B cell (primary cell): Measurements from ENCODE around the gene CCDC192. TPM values are rescaled to one million over a fixed set of nuclear protein-coding genes. Genes with fewer than 3 reads are reported as not detected.

Experiments used
- ATAC-seq: fragments of 200-7000 bp; cut with Tn5 transposase; one replicate; pipeline ENCODE4 v1.10.0; 2021; ENCODE audit warnings: low read depth, mild to moderate bottlenecking, moderate number of reproducible peaks, moderate library complexity
- CTCF ChIA-PET: fragments of 350-600 bp; sonication (Branson Sonifier 250); formaldehyde crosslinking; loops from one replicate; lab custom pipeline; 2021; ENCODE audit warnings: antibody characterized with exemption, inconsistent platforms; lab: Charles Lee
- POLR2A ChIA-PET: fragments of 350-600 bp; sonication (Branson Sonifier 250); formaldehyde crosslinking; loops from one replicate; lab custom pipeline; 2021; ENCODE audit warnings: antibody characterized with exemption; lab: Charles Lee
- DNase-seq: peaks from one replicate; pipeline ENCODE4 v3.0.0; 2013
- H2AFZ ChIP-seq: 2 replicates; pipeline ENCODE4 v1.6.1; 2012; ENCODE audit warnings: mild to moderate bottlenecking, low read depth, low read length; ENCODE audit not compliant: insufficient read depth, poor library complexity, severe bottlenecking
- H3K27ac ChIP-seq, 2 donors: 1 replicate in 1 of 2; 2 replicates in 1 of 2; pipeline ENCODE4 v1.5.1; 2012 to 2013; ENCODE audit warnings: low read length in 2 of 2, mild to moderate bottlenecking in 2 of 2, moderate library complexity in 1 of 2
- H3K27me3 ChIP-seq, 4 experiments: fragments of 200-600 bp in 1 of 4; sonication (generic) in 1 of 4; replicated peaks in 1 of 4; 1 replicate in 2 of 4; 2 replicates in 2 of 4; pipeline versions ENCODE4 v1.6.1 to v1.7.0; 2013 to 2016; ENCODE audit warnings: low read length in 3 of 4, mild to moderate bottlenecking in 2 of 4, mixed read lengths in 1 of 4, moderate library complexity in 1 of 4; ENCODE audit not compliant: insufficient read depth in 4 of 4, control insufficient read depth in 3 of 4; ENCODE audit errors: control extremely low read depth in 1 of 4
- H3K36me3 ChIP-seq, 2 experiments: replicated peaks in 1 of 2; 1 replicate in 1 of 2; 2 replicates in 1 of 2; pipeline versions ENCODE4 v1.6.1 to v1.7.1; 2013; ENCODE audit warnings: low read length in 1 of 2; ENCODE audit not compliant: insufficient read depth in 2 of 2, control insufficient read depth in 1 of 2; ENCODE audit errors: control extremely low read depth in 1 of 2, extremely low read depth in 1 of 2
- H3K4me1 ChIP-seq, 2 donors: fragments of 200-600 bp in 1 of 2; sonication (generic) in 1 of 2; 1 replicate in 1 of 2; 2 replicates in 1 of 2; pipeline versions ENCODE4 v1.5.1 to v1.6.1; 2013 to 2017; ENCODE audit warnings: low read length in 2 of 2; ENCODE audit not compliant: control insufficient read depth in 2 of 2, insufficient read depth in 2 of 2
- H3K4me2 ChIP-seq: replicated peaks from 2 replicates; pipeline ENCODE3; 2012; ENCODE audit warnings: mild to moderate bottlenecking, low read depth, low read length; ENCODE audit not compliant: poor library complexity, severe bottlenecking
- H3K4me3 ChIP-seq, 5 experiments: fragments of 200-600 bp in 1 of 5; sonication (generic) in 1 of 5; 1 replicate in 3 of 5; 2 replicates in 2 of 5; pipeline versions ENCODE4 v1.5.1 to v1.7.0; 2011 to 2016; ENCODE audit warnings: low read length in 4 of 5, mild to moderate bottlenecking in 4 of 5, low read depth in 2 of 5, control low read depth in 1 of 5, moderate library complexity in 1 of 5; ENCODE audit not compliant: insufficient read depth in 1 of 5; ENCODE audit errors: control extremely low read depth in 1 of 5, extremely low read depth in 1 of 5
- H3K79me2 ChIP-seq: fragments of 200-600 bp; sonication (generic); one replicate; pipeline ENCODE4 v1.6.0; 2016; ENCODE audit warnings: low read length; ENCODE audit not compliant: control insufficient read depth, insufficient read depth
- H3K9ac ChIP-seq: fragments of 200-600 bp; sonication (generic); 2 replicates; pipeline ENCODE4 v1.6.1; 2017; ENCODE audit warnings: mild to moderate bottlenecking, low read length, moderate library complexity
- H3K9me3 ChIP-seq, 3 donors: one replicate each; pipeline versions ENCODE4 v1.6.1 to v1.7.1; 2013; ENCODE audit warnings: low read length in 2 of 3; ENCODE audit not compliant: control insufficient read depth in 2 of 3, insufficient read depth in 1 of 3; ENCODE audit errors: control extremely low read depth in 1 of 3
- H4K20me1 ChIP-seq: 2 replicates; pipeline ENCODE4 v1.6.0; 2012; ENCODE audit warnings: mild to moderate bottlenecking, low read length; ENCODE audit not compliant: insufficient read depth, control insufficient read depth, poor library complexity, severe bottlenecking
- H3K27ac Mint-ChIP-seq: one replicate; pipeline ENCODE4 v1.8.0; 2021; ENCODE audit warnings: mixed read lengths
- H3K27me3 Mint-ChIP-seq: one replicate; pipeline ENCODE4 v1.8.0; 2021; ENCODE audit warnings: mixed read lengths
- H3K4me1 Mint-ChIP-seq: one replicate; pipeline ENCODE4 v1.8.0; 2021; ENCODE audit warnings: mixed read lengths
- H3K4me3 Mint-ChIP-seq: one replicate; pipeline ENCODE4 v1.8.0; 2021; ENCODE audit warnings: mixed read lengths
- H3K9me3 Mint-ChIP-seq: one replicate; pipeline ENCODE4 v1.8.0; 2022; ENCODE audit warnings: mixed read lengths; ENCODE audit not compliant: insufficient read depth
- CTCF ChIP-seq: fragments of 200-600 bp; IDR thresholded peaks from one replicate; pipeline ENCODE4 v1.8.0; 2022; ENCODE audit warnings: antibody characterized with exemption, mild to moderate bottlenecking
- EZH2 ChIP-seq: IDR thresholded peaks from 2 replicates; pipeline ENCODE4 v1.6.1; 2012; ENCODE audit warnings: borderline replicate concordance, low read depth, mild to moderate bottlenecking, moderate library complexity, low read length; ENCODE audit not compliant: insufficient read depth, poor library complexity, severe bottlenecking
- whole genome bisulfite sequencing: methylation state at CpG from one replicate; pipeline ENCODE4 v1.1.5; 2013; ENCODE audit warnings: missing lambda C conversion rate; ENCODE audit not compliant: insufficient coverage; 5-methylcytosine and 5-hydroxymethylcytosine counted together
- intact Hi-C: fragments of 100-400 bp; cut with micrococcal nuclease; formaldehyde crosslinking; loops from one replicate; pipeline ENCODE4 v1.10.0; 2022
- polyA plus RNA-seq: library from polyadenylated mRNA; depleted of rRNA; stranded (reverse); fragments of >200 nt; gene quantifications from 2 replicates; pipeline ENCODE4 v1.2.3, GENCODE V29; 2012
- total RNA-seq, 2 donors: library from RNA; stranded (reverse); fragments of 120-200 nt in 1 of 2; gene quantifications; 1 replicate in 1 of 2; 2 replicates in 1 of 2; pipeline versions ENCODE4 v1.2.3 to v1.2.4, GENCODE V29; 2013 to 2022

The CCDC192 gene
- total and polyA plus RNA-seq, 2 donors (not counting 1 experiment from before 2014, with no cell fraction given) = not detected

- H3K4me1 Mint-ChIP-seq = no peaks in the 10 kb centered on the region
- no peak overlapping the region for H3K4me3 ChIP-seq
- no peak overlapping the region for H3K27ac ChIP-seq
- ChIA-PET CTCF (no interaction called here), POLR2A (no interaction called here)
- TF ChIP-seq EZH2 = no peak
- TF ChIP-seq CTCF = no peak
- H3K4me3 Mint-ChIP-seq = no peak overlapping the region
- no peaks in the 10 kb centered on the region for H4K20me1 ChIP-seq
- no peak overlapping the region for H2AFZ ChIP-seq
- H3K27me3 ChIP-seq = no peaks in the 10 kb centered on the region
- no peaks in the 10 kb centered on the region for H3K79me2 ChIP-seq
- peaks cover 0 to 3% (median 0%) of the 10 kb centered on the region in 3 donors for H3K9me3 ChIP-seq
- H3K9me3 Mint-ChIP-seq = peaks cover 2% of the 10 kb centered on the region
- DNase-seq (no peak), ATAC-seq (no peak)
- no peak overlapping the region for H3K9ac ChIP-seq
- H3K27ac Mint-ChIP-seq = no peak overlapping the region
- intact Hi-C loops = no loop called here
- no peak overlapping the region for H3K4me2 ChIP-seq
- no peaks in the 10 kb centered on the region for H3K27me3 Mint-ChIP-seq
- H3K4me1 ChIP-seq = no peaks in the 10 kb centered on the region
- no peaks in the 10 kb centered on the region for H3K36me3 ChIP-seq
Measured at GRCh38 chr5:127686424-127686823, 16.8 kb upstream of the CCDC192 start.

DNA sequence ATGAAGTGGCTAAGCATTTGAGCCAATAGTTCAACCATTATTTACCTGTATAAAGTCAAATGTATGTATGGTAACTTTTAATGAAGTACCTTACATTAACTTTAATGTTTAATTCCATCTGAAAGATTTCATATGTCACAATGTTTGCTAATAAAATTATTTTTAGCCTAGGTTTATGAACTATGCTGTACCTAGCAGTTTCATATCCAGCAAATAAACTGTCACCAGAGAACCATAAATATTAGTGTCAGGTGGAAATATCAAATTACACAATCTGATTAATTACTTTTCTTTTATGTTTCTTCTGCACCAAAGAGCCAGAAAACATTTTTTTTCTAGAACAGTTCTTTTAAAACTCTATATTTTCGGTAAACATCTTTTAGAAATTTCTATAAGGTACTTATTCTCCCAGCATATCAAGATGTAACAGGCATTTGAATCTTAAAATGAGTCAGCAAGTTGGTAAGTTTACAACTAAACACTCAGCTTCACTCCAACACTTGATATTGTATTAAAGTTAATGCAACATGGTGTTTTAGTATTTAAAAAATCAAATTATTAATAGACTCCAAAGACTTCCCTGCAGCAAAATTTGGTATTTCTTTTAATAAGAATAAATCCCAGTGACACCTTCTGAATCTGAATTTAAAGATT lies 8.5 kb upstream of the CCDC192 start:
- Histone ChIP-seq H3K27ac (no peak overlapping the region), H3K79me2 (no peaks in the 10 kb centered on the region), H4K20me1 (no peaks in the 10 kb centered on the region), H3K4me2 (no peak overlapping the region), H3K9ac (no peak overlapping the region), H3K27me3 (no peaks in the 10 kb centered on the region), H3K9me3 (peaks cover 0 to 3% (median 0%) of the 10 kb centered on the region in 3 donors), H3K4me3 (no peak overlapping the region), H3K4me1 (no peaks in the 10 kb centered on the region), H2AFZ (no peak overlapping the region), H3K36me3 (no peaks in the 10 kb centered on the region)
- no CpG with 5 or more reads among the region's 1 CpG for WGBS
- no peak for ATAC-seq
- intact Hi-C loops = no loop called here
- POLR2A ChIA-PET = no interaction called here
- H3K27ac Mint-ChIP-seq = no peak overlapping the region
- H3K4me1 Mint-ChIP-seq = no peaks in the 10 kb centered on the region
- CTCF ChIA-PET = no interaction called here
- no peaks in the 10 kb centered on the region for H3K27me3 Mint-ChIP-seq
- peaks cover 2% of the 10 kb centered on the region for H3K9me3 Mint-ChIP-seq
- no peak for TF ChIP-seq CTCF
- no peak for TF ChIP-seq EZH2
- no peak overlapping the region for H3K4me3 Mint-ChIP-seq
- DNase-seq = no peak
